HepG2 (cell line): ENCODE measurements around the gene SMIM36. TPM values are rescaled to one million over a fixed set of nuclear protein-coding genes. Genes with fewer than 3 reads are reported as not detected.

Experiments used
- ATAC-seq: fragments of 200-7000 bp; cut with Tn5 transposase; 3 replicates; pipeline ENCODE4 v1.9.1; 2020; ENCODE audit warnings: mild to moderate bottlenecking, moderate library complexity
- BruUV-seq: library from RNA; stranded (reverse); fragments of 400-500 nt; replicated peaks from 2 replicates; lab custom pipeline; 2021; lab: Mats Ljungman, UMichigan
- CTCF ChIA-PET: fragments of 300-600 bp; formaldehyde crosslinking; extraction: SDS; loops from one replicate; lab custom pipeline; 2021; ENCODE audit warnings: low total read pairs, inconsistent platforms, low intra/inter-chr PET ratio; lab: Yijun Ruan, JAX
- POLR2A ChIA-PET: fragments of 350-600 bp; sonication (Branson Sonifier 250); formaldehyde crosslinking; loops from one replicate; lab custom pipeline; 2020; ENCODE audit warnings: antibody characterized with exemption, inconsistent platforms; lab: Yijun Ruan, JAX
- DNase-seq: peaks from one replicate; pipeline ENCODE4 v3.0.0-alpha.2; 2015; ENCODE audit warnings: low spot score
- FAIRE-seq: peaks from 3 replicates; lab custom pipeline; 2011; peaks lifted over from hg19 to GRCh38; lab: Jason Lieb, UNC
- H2AFZ ChIP-seq: one replicate; pipeline ENCODE4 v1.6.1; 2011; ENCODE audit warnings: low read length, inconsistent platforms
- H3K27ac ChIP-seq: fragments of 300-600 bp; 3 replicates; pipeline ENCODE4 v1.8.0; 2011; ENCODE audit warnings: mixed run types, mild to moderate bottlenecking, mixed read lengths, low read length, inconsistent platforms; ENCODE audit not compliant: insufficient read depth; ENCODE audit errors: extremely low read length
- H3K27me3 ChIP-seq, 2 experiments: fragments of 200-600 bp in 1 of 2; 2 replicates in 1 of 2; 3 replicates in 1 of 2; pipeline versions ENCODE4 v1.6.0 to v1.8.0; 2011; ENCODE audit warnings: low read length in 2 of 2, mild to moderate bottlenecking in 2 of 2, moderate library complexity in 2 of 2, inconsistent platforms in 1 of 2; ENCODE audit not compliant: insufficient read depth in 2 of 2, control insufficient read depth in 1 of 2
- H3K36me3 ChIP-seq, 2 experiments: fragments of 200-600 bp in 1 of 2; replicated peaks in 1 of 2; 2 replicates in 1 of 2; 3 replicates in 1 of 2; pipeline versions ENCODE4 v1.5.1 to v1.8.0; 2011; ENCODE audit warnings: low read length in 2 of 2, inconsistent platforms in 1 of 2; ENCODE audit not compliant: insufficient read depth in 2 of 2, control insufficient read depth in 1 of 2
- H3K4me1 ChIP-seq: 2 replicates; pipeline ENCODE4 v1.5.1; 2012; ENCODE audit warnings: low read length, inconsistent platforms; ENCODE audit not compliant: insufficient read depth
- H3K4me2 ChIP-seq: 2 replicates; pipeline ENCODE4 v1.6.0; 2011; ENCODE audit warnings: low read depth, low read length, inconsistent platforms
- H3K4me3 ChIP-seq, 3 experiments: fragments of 200-600 bp in 1 of 3; sonication (generic), shearing (Covaris generic) in 1 of 3; replicated peaks in 1 of 3; 2 replicates each; pipeline ENCODE4 v1.5.1; 2011 to 2016; ENCODE audit warnings: low read length in 3 of 3, inconsistent platforms in 2 of 3, low read depth in 2 of 3, mild to moderate bottlenecking in 2 of 3, control low read depth in 1 of 3, mixed read lengths in 1 of 3; ENCODE audit not compliant: insufficient read depth in 1 of 3
- H3K79me2 ChIP-seq: one replicate; pipeline ENCODE4 v1.6.1; 2011; ENCODE audit warnings: low read length, inconsistent platforms; ENCODE audit not compliant: insufficient read depth
- H3K9ac ChIP-seq: 2 replicates; pipeline ENCODE4 v1.6.0; 2011; ENCODE audit warnings: mild to moderate bottlenecking, low read depth, low read length, inconsistent platforms; ENCODE audit not compliant: insufficient read depth
- H3K9me3 ChIP-seq: 2 replicates; pipeline ENCODE4 v1.5.1; 2012; ENCODE audit warnings: mild to moderate bottlenecking, low read length
- H4K20me1 ChIP-seq: 2 replicates; pipeline ENCODE4 v1.6.0; 2011; ENCODE audit warnings: inconsistent platforms, mild to moderate bottlenecking, low read length, moderate library complexity; ENCODE audit not compliant: insufficient read depth
- CBX5 ChIP-seq: sonication (generic); formaldehyde crosslinking; IDR thresholded peaks from 2 replicates; pipeline ENCODE4 v1.4.0; 2020; ENCODE audit warnings: missing genetic modification reagents, borderline replicate concordance
- GATAD2A ChIP-seq: IDR thresholded peaks from 2 replicates; pipeline ENCODE4 v1.6.1; 2016
- GZF1 ChIP-seq: sonication (generic); formaldehyde crosslinking; IDR thresholded peaks from 2 replicates; pipeline ENCODE4 v1.5.1; 2020; ENCODE audit warnings: mild to moderate bottlenecking, missing genetic modification reagents
- ISX ChIP-seq: sonication (generic); formaldehyde crosslinking; conservative IDR thresholded peaks from 2 replicates; pipeline ENCODE4 v1.5.0; 2020; ENCODE audit warnings: missing genetic modification reagents
- JUN ChIP-seq: sonication (generic); formaldehyde crosslinking; IDR thresholded peaks from 2 replicates; pipeline ENCODE4 v1.4.0; 2020; ENCODE audit warnings: mild to moderate bottlenecking, missing genetic modification reagents
- PHF21A ChIP-seq: sonication (generic); formaldehyde crosslinking; IDR thresholded peaks from 2 replicates; pipeline ENCODE4 v1.5.0; 2020; ENCODE audit warnings: mild to moderate bottlenecking, missing genetic modification reagents
- POGK ChIP-seq: sonication (generic); formaldehyde crosslinking; conservative IDR thresholded peaks from 2 replicates; pipeline ENCODE4 v1.8.0; 2022; ENCODE audit warnings: mild to moderate bottlenecking, moderate library complexity, missing genetic modification reagents
- SRSF4 ChIP-seq: fragments of 200-400 bp; formaldehyde crosslinking; IDR thresholded peaks from one replicate; pipeline ENCODE4 v1.6.1; 2018; ENCODE audit warnings: mild to moderate bottlenecking, low read depth, low read length, moderate library complexity; ENCODE audit not compliant: poor library complexity, severe bottlenecking
- TERF1 ChIP-seq: sonication (generic); formaldehyde crosslinking; IDR thresholded peaks from 2 replicates; pipeline ENCODE4 v1.8.0; 2022; ENCODE audit warnings: mild to moderate bottlenecking, missing genetic modification reagents, moderate library complexity
- ZFAT ChIP-seq: sonication (generic); formaldehyde crosslinking; conservative IDR thresholded peaks from 2 replicates; pipeline ENCODE4 v1.8.1; 2023; ENCODE audit warnings: missing genetic modification reagents, inconsistent platforms
- ZNF543 ChIP-seq: sonication (generic); formaldehyde crosslinking; IDR thresholded peaks from 2 replicates; pipeline ENCODE4 v1.4.0; 2020; ENCODE audit warnings: mild to moderate bottlenecking, missing genetic modification reagents
- ZNF547 ChIP-seq: sonication (generic); formaldehyde crosslinking; IDR thresholded peaks from 2 replicates; pipeline ENCODE4 v1.5.1; 2020; ENCODE audit warnings: mild to moderate bottlenecking, missing genetic modification reagents
- ZNF570 ChIP-seq: sonication (generic); formaldehyde crosslinking; IDR thresholded peaks from 2 replicates; pipeline ENCODE4 v1.4.0; 2020; ENCODE audit warnings: mild to moderate bottlenecking, missing genetic modification reagents, borderline replicate concordance
- ZNF615 ChIP-seq: sonication (generic); formaldehyde crosslinking; IDR thresholded peaks from 2 replicates; pipeline ENCODE4 v1.5.0; 2020; ENCODE audit warnings: mild to moderate bottlenecking, missing genetic modification reagents, borderline replicate concordance
- ZNF644 ChIP-seq: IDR thresholded peaks from 2 replicates; pipeline ENCODE4 v1.6.1; 2016; ENCODE audit warnings: low read depth
- ZNF816 ChIP-seq: sonication (generic); formaldehyde crosslinking; IDR thresholded peaks from 2 replicates; pipeline ENCODE4 v1.8.0; 2022; ENCODE audit warnings: missing genetic modification reagents, mild to moderate bottlenecking, borderline replicate concordance
- WGBS: methylation state at CpG from one replicate; pipeline ENCODE4 v1.1.6; 2017; ENCODE audit warnings: low lambda C conversion rate; 5-methylcytosine and 5-hydroxymethylcytosine counted together
- in situ Hi-C: cut with HindIII; loops from 2 replicates; pipeline ENCODE4 v1.10.0; 2017; ENCODE audit warnings: low pct_unique_long_range_greater_than_20kb; ENCODE audit not compliant: extremely low pct_ligation_motif_present
- intact Hi-C: fragments of 100-400 bp; cut with micrococcal nuclease; formaldehyde crosslinking; loops from one replicate; pipeline ENCODE4 v1.10.0; 2022; ENCODE audit not compliant: unreplicated experiment
- polyA plus RNA-seq, 8 experiments: library from polyadenylated mRNA; depleted of rRNA in 3 of 8; stranded (reverse) in 7 of 8; unstranded in 1 of 8; fragments of >200 nt; fragmentation: Illumina TruSeq in 4 of 8; extraction: Trizol in 4 of 8; gene quantifications; 2 replicates each; pipeline versions ENCODE4 v1.2.1 to v1.2.3, GENCODE V29; 2011 to 2016; ENCODE audit warnings: low read depth in 4 of 8, missing spikeins in 1 of 8, mixed read lengths in 1 of 8; ENCODE audit not compliant: insufficient read depth in 1 of 8
- total RNA-seq, 5 experiments: library from RNA; depleted of rRNA; stranded (reverse); fragments of >200 nt; fragmentation: Illumina TruSeq; extraction: Trizol; gene quantifications; 2 replicates each; pipeline ENCODE4 v1.2.3, GENCODE V29; 2016; ENCODE audit warnings: low read depth in 1 of 5

SMIM36 gene
- total and polyA plus RNA-seq, 2 of the 13 experiments (the other 11 are each of a cell fraction or from before 2014, with no cell fraction given) = not detected

DNA sequence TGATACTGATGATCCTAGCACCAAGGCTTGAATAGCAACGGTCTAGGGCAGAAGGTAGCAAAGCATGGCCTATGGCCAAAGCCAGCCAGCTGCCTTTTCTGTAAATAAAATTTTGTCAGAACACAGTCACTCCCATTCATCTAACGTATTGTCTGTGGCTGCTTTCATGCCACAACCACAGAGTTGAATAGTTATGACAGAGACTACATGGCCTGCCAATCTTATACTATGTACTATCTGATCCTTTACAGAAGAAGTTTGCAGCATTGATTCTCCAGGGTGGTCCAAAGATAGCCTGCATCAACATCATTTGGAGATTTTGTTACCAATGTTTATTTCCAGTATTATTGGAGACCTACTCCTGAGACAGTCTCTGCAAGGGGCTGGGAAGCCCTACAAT, 69.7 kb downstream of the SMIM36 start:
- FAIRE-seq (no peak), ATAC-seq (no peak)
- intact Hi-C loops (no loop called here), in situ Hi-C loops (no loop called here)
- Histone ChIP-seq H3K4me2 (no peak overlapping the region), H3K27me3 (no peaks in the 10 kb centered on the region), H3K36me3 (no peaks in the 10 kb centered on the region), H3K4me3 (no peak overlapping the region), H3K4me1 (peaks cover 86% of the 10 kb centered on the region), H4K20me1 (no peaks in the 10 kb centered on the region), H3K79me2 (no peaks in the 10 kb centered on the region), H3K9me3 (no peaks in the 10 kb centered on the region)
- CTCF ChIA-PET = no interaction called here
- TF ChIP-seq GATAD2A (CRISPR knock-in tag) (0 out of 2 replicates have a peak, but pooled peaks have one; percentile 17), PHF21A (CRISPR knock-in tag) (0 out of 2 replicates have a peak, but pooled peaks have one; percentile 2), ZNF543 (CRISPR knock-in tag) (no peak), ISX (CRISPR knock-in tag) (no peak)
- TF ChIP-seq, all 625 proteins: peak for 2
- H2AFZ ChIP-seq = no peak overlapping the region
- no peak overlapping the region for H3K9ac ChIP-seq
- no TSS peak for BruUV-seq
- H3K27ac ChIP-seq = no peak overlapping the region
- 63% methylated on average over 2 of the region's 2 CpGs for WGBS
- DNase-seq = no peak
- POLR2A ChIA-PET = interaction anchor here (2.0 to 6.8 kb wide), 2 partner anchors 9 to 21 kb away, joined by 5 to 136 read pairs; partner anchors contain the start of gene MMD

- H3K79me2 ChIP-seq = no peaks in the 10 kb centered on the region
- H3K9ac ChIP-seq = no peak overlapping the region
- intact Hi-C loops (no loop called here), in situ Hi-C loops (no loop called here)
- CTCF ChIA-PET = no interaction called here
- H2AFZ ChIP-seq = no peak overlapping the region
- ATAC-seq (no peak), DNase-seq (no peak), FAIRE-seq (no peak)
- H3K4me3 ChIP-seq = no peak overlapping the region
- H3K27me3 ChIP-seq = no peaks in the 10 kb centered on the region
- H3K9me3 ChIP-seq = no peaks in the 10 kb centered on the region
- no peak overlapping the region for H3K27ac ChIP-seq
- POLR2A ChIA-PET = interaction anchor here (0.7 kb wide), 2 partner anchors 15 to 31 kb away, joined by 3 read pairs; no protein-coding TSS in a partner anchor
- H3K36me3 ChIP-seq = no peaks in the 10 kb centered on the region
- peaks cover 81% of the 10 kb centered on the region for H3K4me1 ChIP-seq
- no peaks in the 10 kb centered on the region for H4K20me1 ChIP-seq
- no peak overlapping the region for H3K4me2 ChIP-seq
- 94% methylated on average over 3 of the region's 3 CpGs for WGBS
- BruUV-seq = no TSS peak
- no peak for TF ChIP-seq ZNF615 (CRISPR knock-in tag)
- no peak for TF ChIP-seq POGK (CRISPR knock-in tag)
- TF ChIP-seq GZF1 (CRISPR knock-in tag) = no peak
- no peak for TF ChIP-seq CBX5 (CRISPR knock-in tag)
- no peak for TF ChIP-seq ZNF644 (CRISPR knock-in tag)
- TF ChIP-seq ZNF570 (CRISPR knock-in tag) = no peak
- TF ChIP-seq ZFAT = no peak
- no peak for TF ChIP-seq JUN (CRISPR knock-in tag)
- no peak for TF ChIP-seq SRSF4
- TF ChIP-seq ZNF547 (CRISPR knock-in tag) = no peak
- no peak for TF ChIP-seq TERF1
- no peak for TF ChIP-seq ZNF816 (CRISPR knock-in tag)
Measured at GRCh38 chr17:55440391-55440790, 70.9 kb downstream of the SMIM36 start.
